NCI-H1092 (cell line): ENCODE measurements around the gene IMMP2L.
A peak's percentile ranks its signal among the peaks of the same experiment; 100 is the strongest.

Experiments
- DNase-seq: peaks from one replicate; lab custom pipeline; 2025; lab: John Stamatoyannopoulos, UW

The IMMP2L gene

DNA sequence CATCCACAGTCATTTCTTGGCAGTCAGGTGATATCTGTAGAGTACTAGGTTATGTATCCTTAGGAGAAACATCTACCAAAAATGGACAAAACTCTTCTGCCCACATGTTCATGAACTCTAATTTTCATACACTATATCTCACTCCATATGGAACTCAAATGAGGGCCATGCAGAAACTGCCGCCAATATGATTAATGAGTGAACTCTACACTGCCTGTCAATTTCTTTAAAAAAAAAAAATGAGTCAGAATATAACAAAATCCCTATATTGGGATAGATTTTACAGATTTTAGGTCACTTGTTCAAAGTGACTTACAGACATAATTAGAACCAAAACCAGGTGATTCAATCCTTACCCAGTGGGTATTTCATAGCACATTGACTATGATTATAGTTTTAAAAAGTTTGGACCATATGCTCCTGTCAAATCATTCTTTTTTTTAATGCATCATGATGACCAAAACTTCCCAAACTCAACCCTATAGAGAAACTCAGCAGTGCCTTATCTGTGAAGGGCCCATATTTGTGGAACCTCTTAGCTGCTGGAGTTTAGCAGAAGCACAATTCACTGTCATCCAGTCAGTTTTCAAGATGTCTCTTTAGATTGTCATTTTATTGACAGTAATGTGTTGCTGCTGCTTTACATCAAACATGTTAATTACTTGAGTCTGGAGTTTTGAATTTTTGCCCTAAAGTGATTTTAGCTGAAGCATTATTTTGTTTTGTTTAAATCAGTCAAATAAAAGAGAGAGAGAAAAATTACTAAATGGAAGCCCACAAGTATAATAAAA is 460.2 kb downstream of the IMMP2L start:
- no peak for DNase-seq

DNA sequence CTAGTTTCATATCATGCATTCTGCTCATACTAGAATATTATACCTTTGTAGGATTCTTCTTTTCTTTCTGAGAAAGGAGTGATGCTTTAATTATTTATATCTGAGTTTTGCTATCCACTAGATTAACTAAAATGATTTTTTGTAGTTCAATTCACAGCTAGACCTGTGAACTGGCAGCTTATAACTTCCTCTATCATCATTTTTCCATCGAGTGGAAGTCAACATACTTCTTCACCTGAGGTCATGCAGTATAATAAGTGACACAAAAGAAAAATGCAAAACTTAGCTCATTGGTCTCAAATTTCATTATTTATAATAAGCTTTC is 463.4 kb downstream of the IMMP2L start:
- DNase-seq = no peak

DNA sequence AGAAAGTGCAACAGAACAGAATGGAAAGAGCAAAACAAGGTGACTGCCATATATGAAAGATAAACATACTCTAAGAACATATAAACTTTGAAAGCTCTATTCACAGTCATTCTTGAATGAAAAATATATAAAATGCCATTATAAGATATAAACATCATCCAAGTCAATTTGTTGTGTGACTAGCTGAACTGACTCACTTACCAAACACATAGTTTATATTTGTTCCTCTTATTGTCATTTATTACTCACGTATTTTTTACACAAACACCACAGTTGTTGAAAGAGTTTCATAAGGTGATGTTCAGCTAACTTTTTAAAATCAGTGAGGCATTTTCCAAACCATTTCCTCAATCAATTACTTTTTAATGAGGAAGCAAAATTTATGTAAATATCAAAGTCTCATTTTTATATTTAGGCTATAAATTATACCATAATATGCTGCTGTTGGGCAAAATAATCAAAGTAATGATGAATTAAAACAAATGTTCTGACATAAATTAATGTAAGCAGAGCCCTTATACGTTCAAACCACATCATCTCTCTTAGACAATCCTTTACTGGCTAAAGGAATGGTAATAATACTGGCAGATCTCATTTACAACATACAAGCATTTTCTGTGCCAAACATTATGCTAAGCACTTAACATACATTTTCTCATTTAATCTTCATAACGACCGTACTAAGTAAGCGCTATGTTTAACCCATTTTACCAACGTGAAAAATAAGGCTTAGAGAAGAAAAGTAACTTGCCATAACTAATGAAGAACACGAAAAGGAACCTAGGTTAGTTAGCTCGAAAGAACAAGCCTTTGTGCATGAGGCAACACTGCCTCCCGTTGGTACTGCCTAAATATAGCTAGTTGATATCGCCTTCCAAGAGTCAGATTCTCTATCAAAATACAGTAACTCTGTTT is 464.0 kb downstream of the IMMP2L start:
- DNase-seq = peak; percentile 10

DNA sequence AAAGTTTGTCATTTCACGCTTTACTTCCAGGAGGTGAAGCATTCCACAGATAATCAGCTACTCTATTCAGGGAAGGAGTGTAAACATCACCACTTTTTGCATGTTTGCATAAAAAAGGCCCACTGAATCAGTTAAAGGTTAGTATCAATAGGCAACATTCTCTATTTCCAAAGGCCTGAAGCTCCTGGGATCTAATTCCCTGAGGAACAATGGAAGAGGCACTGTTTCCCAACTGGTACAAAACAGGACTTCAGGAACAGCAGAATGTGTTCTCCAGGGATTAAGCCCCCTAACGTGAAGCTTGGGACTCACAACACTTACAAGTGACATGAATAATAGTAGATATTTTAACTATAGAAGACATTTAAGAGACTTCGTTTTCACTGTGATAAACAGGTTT is 465.3 kb downstream of the IMMP2L start:
- DNase-seq = no peak

DNA sequence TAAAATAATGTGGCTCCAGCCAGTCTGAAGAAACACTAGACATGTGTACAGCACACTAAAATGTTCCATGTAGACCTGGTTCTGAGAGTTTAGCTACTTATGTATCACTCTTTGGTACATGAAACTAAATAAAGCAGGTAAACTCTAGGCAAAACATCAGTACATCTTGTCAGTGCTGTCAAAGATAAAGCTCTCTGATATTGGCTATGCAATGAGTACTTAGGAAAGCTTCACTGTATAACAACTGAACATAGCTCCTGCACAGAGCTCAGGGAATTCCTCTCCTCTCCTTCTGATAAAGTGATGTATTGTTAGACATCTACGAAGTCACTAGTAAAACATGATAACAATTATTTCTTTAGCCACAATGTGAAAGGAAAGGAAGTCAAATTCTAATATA is 467.9 kb downstream of the IMMP2L start:
- DNase-seq = no peak

DNA sequence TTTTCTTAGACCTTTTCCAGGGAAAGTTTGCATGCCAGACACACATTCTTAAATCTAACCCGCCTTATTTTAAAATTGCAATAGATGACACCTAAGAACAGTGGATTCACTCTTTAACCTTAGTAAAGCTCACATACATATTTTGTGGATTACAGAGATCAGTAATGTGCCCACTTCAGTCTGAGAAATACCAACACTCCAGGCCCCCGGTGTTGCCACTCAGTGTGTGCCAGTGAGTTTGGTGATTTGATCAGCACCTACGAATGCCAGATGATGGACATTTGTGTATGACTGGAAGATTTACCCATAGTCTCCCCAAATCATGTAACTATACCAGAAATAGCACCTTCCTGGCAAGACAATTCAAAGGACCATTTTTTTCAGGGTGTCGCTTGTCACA is 468.8 kb downstream of the IMMP2L start:
- DNase-seq = no peak

DNA sequence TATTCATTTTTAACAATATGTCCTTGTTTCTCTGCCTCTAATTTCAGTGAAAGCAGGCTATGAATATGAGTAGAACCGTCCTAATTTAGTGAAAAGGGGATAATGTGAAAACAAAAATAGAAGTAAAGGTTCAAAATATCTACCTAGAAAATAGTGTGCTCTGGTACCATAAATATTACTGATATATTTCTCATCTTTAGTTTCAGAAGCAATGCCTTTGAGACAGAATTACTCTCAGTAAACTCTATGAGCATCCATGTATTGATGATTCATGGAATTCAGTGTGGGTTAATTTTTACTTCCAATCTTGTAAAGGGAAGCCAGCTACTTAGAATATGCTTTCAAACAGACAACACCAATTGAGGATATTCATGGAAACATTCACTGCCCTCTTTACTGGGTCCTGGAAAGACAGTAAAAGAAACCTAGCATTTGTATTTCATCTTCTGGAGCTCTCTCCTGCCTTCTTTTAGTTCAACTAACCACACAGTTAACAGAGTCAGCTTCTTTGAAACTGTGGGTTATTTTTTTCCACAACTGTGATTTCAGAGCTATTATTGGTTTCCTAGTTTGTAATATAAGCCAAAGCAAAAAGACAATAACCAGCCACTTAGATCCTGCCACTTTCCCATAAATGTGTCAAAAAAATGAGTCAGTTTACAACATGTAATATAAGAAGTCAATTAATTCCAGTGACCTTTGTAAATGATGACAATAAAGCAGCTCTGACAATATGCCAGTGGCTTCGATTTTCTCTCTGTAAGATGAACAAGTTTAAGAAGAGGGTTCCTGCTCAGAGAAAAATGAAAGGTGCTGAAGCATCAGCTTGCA is 469.7 kb downstream of the IMMP2L start:
- DNase-seq = peak; percentile 31

DNA sequence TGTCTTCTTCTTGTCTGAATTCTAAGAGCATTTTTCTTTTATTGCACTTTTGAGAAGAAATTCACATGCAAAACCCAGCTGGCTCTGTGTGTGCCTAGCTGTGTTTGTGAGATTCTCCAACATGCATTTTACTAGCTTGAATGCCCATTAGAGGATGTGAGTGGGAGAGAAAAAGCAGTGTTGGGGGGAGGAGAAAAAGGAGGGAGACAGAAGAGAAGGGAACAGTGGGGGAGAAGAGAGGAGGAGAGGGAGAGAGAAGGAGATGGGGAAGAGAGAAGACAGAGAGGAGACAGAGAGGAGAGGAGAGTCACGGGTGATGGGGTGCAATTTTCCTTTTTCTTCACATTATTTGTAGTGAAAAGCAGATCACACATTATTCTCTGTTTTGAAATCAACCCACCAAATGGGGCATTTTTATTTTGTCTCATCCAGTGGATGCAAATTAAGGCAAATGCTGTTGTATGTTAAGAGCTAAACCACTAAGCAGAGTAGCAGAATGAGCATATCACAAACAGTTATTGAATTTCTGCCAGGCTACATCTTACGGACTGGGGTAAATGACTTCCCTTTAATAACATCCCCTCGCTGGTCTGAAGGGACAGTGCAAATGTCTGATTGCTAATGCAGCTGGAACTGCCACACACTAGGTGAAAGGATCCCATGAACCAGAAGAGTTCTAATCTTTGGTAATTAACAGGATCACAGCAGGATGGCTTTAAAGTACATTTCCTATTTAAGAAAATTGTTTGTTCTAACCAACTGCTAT is 470.5 kb downstream of the IMMP2L start:
- peak; percentile 10 for DNase-seq

DNA sequence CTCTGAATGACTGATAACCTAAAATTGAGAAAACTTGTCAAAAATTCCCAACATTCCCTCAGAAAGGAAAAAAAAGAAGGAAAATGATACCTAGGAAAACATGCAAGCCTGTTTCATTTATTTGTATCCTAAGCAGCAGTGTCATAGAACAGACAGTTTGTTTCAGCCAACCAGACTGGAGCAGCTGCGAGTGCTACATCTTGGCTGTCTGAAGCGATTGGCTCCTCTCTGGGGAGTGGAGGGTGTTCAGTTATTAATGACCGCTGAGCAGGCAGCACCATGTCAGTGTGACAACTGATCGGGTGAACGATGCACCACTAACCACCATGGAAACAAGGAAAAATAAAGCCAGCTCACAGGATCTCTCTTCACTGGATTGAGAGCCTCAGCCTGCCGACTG is 471.4 kb downstream of the IMMP2L start, which contains the start of gene LRRN3:
Gene LRRN3, plus strand, starts transcription at position 282 of the 400 bp plus-strand sequence. CDS start 31,646 bp downstream, outside the sequence.
- DNase-seq = peak; percentile 68

DNA sequence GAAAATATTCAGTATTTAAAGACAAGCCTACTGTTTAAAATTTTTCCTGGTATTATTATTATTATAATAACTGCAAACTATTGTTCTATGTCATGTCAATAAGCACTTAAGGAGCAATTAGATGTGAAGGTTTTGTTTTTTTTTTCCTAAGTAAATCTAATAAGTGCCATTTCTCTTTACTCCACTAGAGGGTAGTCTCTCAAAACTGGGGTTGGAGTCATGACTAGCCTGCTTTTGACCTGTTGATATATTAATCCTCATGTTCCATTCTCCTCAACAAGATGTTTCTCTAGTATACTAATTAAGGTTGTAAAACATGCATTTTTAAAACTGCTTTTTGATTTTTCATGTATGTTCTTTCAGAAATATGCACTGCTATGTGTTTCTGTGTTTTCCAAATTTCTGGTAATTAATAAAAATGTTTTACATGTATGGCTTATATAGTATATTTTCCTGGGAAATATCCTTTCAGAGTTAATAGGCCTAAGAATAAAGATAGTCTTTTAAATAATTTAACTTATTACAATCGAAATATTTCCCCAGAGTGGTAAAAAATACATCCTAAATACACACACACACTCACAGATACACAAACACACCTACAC is 472.4 kb downstream of the IMMP2L start:
- peak; percentile 39 for DNase-seq

DNA sequence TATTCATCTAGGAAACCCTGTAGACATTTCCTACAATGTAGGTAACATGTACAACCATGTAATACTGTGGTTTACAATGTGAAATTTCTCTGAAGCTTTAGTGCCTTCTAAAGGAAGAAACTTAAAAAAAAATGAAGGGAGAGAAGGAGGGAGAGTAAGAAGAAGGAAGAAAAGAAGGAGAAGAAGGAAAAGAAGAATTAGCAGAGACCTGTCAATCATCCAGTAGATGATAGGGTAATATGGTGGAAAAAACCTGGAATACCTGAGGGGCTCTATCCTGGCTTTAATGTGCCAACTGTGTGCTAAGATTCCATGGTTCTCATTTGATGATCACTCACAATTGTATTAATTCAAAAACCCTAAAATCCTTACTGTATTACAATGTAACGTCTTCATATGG is 474.0 kb downstream of the IMMP2L start:
- no peak for DNase-seq

DNA sequence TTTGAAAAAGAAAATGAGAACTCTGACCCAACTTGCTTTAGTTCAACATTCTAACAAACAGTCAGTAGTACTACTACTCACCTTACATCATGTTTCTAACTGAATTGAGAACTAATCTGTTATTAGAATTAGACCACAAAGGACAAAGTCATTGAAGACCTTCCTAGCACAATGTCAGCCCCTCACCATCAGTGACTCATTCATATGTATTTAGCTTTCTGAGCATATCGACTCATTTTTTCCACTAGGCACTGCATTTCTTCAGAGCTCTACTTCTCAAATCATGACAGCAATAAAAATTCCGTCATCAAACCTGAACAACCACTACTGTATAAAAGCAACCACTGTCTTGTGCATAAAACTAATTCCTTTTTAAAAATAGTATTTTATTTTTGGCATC is 475.8 kb downstream of the IMMP2L start:
- no peak for DNase-seq

DNA sequence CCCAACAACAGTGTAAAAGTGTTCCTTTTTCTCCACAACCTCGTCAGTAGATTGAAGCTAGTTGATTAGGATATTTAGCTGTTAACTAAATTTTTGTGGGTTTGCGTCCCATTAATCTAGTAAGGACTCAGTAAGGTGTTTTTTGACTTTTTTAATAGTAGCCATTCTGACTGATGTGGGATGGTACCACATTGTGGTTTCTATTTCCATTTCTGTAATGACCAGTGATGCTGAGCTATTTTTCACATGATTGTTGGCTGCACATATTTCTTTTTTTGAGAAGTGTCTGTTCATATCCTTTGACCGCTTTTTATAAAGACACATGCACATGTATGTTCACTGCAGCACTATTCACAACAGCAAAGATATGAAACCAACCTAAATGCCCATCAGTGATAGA is 476.9 kb downstream of the IMMP2L start:
- no peak for DNase-seq

DNA sequence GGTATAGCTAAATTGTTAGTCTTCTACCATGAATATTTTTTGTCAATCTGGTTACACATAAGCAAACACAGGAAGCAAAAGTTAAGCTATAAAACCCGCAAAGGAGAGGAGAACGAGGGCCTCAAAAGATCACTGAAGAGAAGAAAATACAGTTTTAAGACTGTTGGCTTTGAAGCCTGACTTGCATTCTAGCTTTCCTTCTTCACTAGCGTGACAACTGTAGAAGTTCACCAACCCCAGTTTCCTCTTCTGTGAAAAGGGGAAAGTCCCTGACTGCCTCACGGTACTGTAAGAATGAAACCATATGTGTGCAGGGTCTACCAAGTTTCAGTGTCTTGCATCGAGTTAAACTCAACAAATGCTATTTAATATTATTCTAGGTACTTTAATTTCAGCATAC is 478.9 kb downstream of the IMMP2L start:
- DNase-seq = no peak

DNA sequence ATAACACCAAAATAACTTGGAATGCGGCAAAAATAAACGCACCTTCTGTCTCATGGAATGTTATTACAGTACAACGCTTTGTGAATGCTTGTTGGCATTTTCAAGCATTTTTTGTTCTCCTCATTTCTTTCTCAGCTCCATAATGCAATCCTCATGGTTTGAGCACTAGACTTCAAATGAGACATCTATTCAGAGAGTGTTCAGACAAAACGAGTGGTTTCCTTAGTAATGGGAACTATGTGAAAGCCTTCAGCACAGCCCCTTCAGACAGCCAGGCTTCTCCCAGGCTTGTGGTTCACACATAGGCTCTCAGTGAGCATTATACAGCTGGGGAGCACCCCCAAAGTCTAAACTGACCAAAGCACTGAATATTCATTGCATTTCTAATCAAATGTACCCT is 479.9 kb downstream of the IMMP2L start:
- no peak for DNase-seq

DNA sequence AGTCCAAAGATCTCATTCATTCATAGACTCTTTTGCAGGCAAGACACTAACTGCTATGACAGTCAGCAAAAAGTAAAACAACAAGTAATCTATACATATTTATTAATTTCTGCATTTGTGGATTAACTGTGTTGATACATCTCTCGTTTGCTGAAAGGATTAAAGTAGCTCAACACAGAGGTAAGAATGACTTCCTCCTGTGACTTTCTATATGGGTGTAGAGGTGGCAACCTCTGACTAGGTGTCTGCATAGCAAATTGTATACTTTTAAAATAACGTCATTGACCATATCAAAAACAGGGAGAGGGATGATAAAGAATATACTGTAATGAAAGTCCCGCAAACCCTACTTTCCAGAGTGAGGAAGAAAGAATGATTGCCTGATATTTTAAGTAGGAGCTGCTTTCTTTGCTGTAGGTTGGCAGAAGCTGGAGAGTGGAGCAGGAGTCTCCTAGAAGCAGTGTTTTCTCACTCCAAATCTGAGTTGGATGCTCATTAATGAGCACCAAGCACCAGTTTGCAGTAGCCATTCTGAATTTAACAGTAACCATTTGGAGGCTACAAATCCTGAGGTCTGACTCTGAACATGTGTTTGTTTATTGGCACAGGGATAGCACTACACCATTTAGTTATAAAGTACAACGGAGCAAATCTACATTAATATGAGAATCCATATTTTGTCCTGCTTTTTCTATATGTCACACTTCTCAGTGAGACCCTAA is 480.6 kb downstream of the IMMP2L start:
- no peak for DNase-seq

DNA sequence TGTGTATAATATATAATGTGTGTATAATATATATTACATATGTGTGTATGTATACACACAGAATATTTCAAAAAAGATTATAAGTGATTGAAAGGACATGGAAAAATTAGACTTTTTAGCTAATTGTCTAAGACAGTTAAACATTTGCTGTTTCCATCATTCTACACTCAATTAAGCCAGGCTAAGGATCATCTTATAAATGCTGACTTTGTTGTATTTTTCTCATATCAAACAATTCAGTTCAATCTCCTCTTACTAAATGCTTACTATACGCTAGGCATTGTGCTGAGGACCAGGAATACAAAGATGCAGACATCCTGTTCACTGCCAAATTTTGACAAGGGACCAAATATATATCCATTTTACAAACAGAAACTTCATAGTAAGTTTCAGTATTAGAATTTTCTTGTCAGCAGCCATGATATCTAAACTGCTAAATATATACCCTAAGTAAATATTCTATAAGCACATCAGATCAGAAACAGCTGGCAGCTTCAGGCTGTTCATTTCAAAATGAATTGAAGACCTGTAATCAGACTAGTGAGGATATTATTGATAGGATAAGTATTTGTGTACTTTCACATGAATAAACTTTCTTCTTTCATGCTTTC is 481.7 kb downstream of the IMMP2L start:
- DNase-seq = no peak

DNA sequence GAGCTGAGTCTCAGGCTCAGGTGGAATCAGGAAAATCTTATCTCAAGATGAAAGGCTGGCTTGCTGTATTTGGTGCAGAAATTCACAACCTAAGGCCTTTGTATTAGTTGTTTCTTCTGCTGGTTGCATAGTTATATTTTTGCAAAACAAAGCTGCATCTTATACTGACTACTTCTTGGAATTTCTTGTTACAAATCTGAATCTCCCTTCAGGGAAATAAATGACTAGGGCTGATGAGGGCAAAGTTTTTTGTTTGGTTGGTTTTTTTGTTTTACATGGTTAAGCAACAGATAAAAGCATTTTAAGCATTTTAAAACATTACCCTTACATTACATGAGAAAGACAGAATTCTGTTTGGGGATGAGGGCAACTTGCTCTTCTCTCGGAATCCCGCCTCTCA is 485.3 kb downstream of the IMMP2L start:
- no peak for DNase-seq

DNA sequence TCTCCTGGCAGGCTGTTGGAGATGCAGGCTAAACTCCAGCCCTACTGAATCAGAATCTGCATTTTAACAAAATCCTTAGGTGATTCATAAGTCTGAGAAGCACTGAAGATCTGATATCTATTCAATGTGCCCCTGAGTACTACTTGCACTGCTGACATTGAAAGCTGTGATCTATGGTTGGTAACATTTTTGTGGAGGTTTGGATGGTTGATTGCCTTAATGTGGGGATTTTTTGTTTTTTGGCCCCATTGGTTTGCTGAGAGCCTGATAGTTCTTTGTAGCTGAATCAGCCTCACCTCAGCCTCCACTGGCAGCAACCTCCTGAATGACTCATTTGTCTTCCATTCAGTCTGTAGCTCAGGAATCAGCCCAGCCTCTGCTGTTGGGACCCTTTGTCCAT is 486.1 kb downstream of the IMMP2L start:
- DNase-seq = no peak

DNA sequence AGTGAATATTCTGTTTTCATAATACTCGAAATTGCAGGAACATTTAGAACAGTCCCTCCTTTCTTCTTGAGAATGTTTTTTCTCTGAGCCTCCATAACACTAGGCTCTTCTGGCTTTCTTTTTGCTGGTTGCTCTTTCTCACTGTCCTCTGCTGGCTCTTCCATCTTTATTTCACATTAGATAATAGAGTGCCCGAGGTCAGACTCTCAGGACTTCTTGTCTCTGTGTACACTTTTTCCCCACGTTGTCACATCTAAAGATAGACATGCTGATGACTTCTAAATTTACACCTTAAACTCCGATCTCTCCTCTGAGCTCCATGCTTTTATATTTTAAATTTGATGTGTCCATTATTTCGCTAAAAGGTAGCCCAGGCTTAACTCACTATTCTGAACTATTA is 486.8 kb downstream of the IMMP2L start:
- DNase-seq = no peak
